ENCODE results near the gene LITAF. TPM values are rescaled to one million over a fixed set of nuclear protein-coding genes. Genes with fewer than 3 reads are reported as not detected.

LITAF gene
- total and polyA plus RNA-seq, 2 experiments from 2014 or later = 83.2 to 150 TPM

GRCh38 chr16:11533588-11533987, 53.1 kb downstream of the LITAF start:
- in situ Hi-C loops (cut with MboI) = no loop called here
- 80 to 89% methylated on average over 4 to 5 of the region's 5 CpGs for WGBS, 2 experiments (ENCODE audit: low coverage in 1 of 2, low lambda C conversion rate in 2 of 2, missing lambda C conversion rate in 2 of 2)
- Histone ChIP-seq H3K4me1 (ENCODE audit: insufficient read depth) (no peaks in the 10 kb centered on the region), H3K9ac (no peak overlapping the region), H3K27ac (no peak overlapping the region), H3K4me2 (ENCODE audit: unreplicated experiment) (no peak overlapping the region), H3K79me2 (ENCODE audit: insufficient read depth) (no peaks in the 10 kb centered on the region), H3K27me3 (replicated peaks; ENCODE audit: insufficient read depth) (no peaks in the 10 kb centered on the region), H3K9me3 (ENCODE audit: low read depth) (no peaks in the 10 kb centered on the region), H3K36me3 (ENCODE audit: low read depth) (no peaks in the 10 kb centered on the region), H3F3A (ENCODE audit: insufficient read depth) (no peaks in the 10 kb centered on the region), H4K20me1 (ENCODE audit: insufficient read depth) (no peaks in the 10 kb centered on the region), H2AFZ (no peak overlapping the region), H3K4me3 (no peak overlapping the region), H3K9me2 (ENCODE audit: insufficient read depth) (no peaks in the 10 kb centered on the region)
- no peak for DNase-seq
- TF ChIP-seq EZH2phosphoT487 (IDR thresholded peaks at IDR 0.05; ENCODE audit: insufficient read depth, low read depth) (no peak), EZH2 (IDR thresholded peaks at IDR 0.05; ENCODE audit: insufficient read depth, poor library complexity, severe bottlenecking) (no peak)

GRCh38 chr16:11530171-11530940, 56.4 kb downstream of the LITAF start:
- Histone ChIP-seq H3K9me3 (ENCODE audit: low read depth) (no peaks in the 10 kb centered on the region), H3K9ac (no peak overlapping the region), H3K9me2 (ENCODE audit: insufficient read depth) (no peaks in the 10 kb centered on the region), H3K4me1 (ENCODE audit: insufficient read depth) (no peaks in the 10 kb centered on the region), H3K36me3 (ENCODE audit: low read depth) (no peaks in the 10 kb centered on the region), H3K79me2 (ENCODE audit: insufficient read depth) (no peaks in the 10 kb centered on the region), H2AFZ (no peak overlapping the region), H3K27me3 (replicated peaks; ENCODE audit: insufficient read depth) (peaks cover 12% of the 10 kb centered on the region; the same call in 1 of the 2 replicates), H3K27ac (no peak overlapping the region), H3K4me2 (ENCODE audit: unreplicated experiment) (no peak overlapping the region), H4K20me1 (ENCODE audit: insufficient read depth) (no peaks in the 10 kb centered on the region), H3F3A (ENCODE audit: insufficient read depth) (no peaks in the 10 kb centered on the region), H3K4me3 (no peak overlapping the region)
- in situ Hi-C loops (cut with MboI) = no loop called here
- 81 to 85% methylated on average over 8 of the region's 8 CpGs for WGBS, 2 experiments (ENCODE audit: low coverage in 1 of 2, low lambda C conversion rate in 2 of 2, missing lambda C conversion rate in 2 of 2)
- peak; percentile 21 for DNase-seq
- TF ChIP-seq EZH2phosphoT487 (IDR thresholded peaks at IDR 0.05; ENCODE audit: insufficient read depth, low read depth) (no peak), EZH2 (IDR thresholded peaks at IDR 0.05; ENCODE audit: insufficient read depth, poor library complexity, severe bottlenecking) (no peak)

- Histone ChIP-seq H3K27ac (no peak overlapping the region), H3K9me3 (ENCODE audit: low read depth) (no peaks in the 10 kb centered on the region), H3K4me3 (no peak overlapping the region), H3K36me3 (ENCODE audit: low read depth) (no peaks in the 10 kb centered on the region), H2AFZ (no peak overlapping the region), H3F3A (ENCODE audit: insufficient read depth) (no peaks in the 10 kb centered on the region), H3K4me1 (ENCODE audit: insufficient read depth) (no peaks in the 10 kb centered on the region), H3K4me2 (ENCODE audit: unreplicated experiment) (no peak overlapping the region), H3K79me2 (ENCODE audit: insufficient read depth) (no peaks in the 10 kb centered on the region), H3K9ac (no peak overlapping the region), H3K27me3 (replicated peaks; ENCODE audit: insufficient read depth) (peaks cover 12% of the 10 kb centered on the region; the same call in 1 of the 2 replicates), H4K20me1 (ENCODE audit: insufficient read depth) (no peaks in the 10 kb centered on the region), H3K9me2 (ENCODE audit: insufficient read depth) (no peaks in the 10 kb centered on the region)
- DNase-seq = no peak
- WGBS, 2 experiments (ENCODE audit: low coverage in 1 of 2, low lambda C conversion rate in 2 of 2, missing lambda C conversion rate in 2 of 2) = 81% methylated on average over 4 of the region's 4 CpGs
- no peak for TF ChIP-seq EZH2phosphoT487 (IDR thresholded peaks at IDR 0.05; ENCODE audit: insufficient read depth, low read depth)
- TF ChIP-seq EZH2 (IDR thresholded peaks at IDR 0.05; ENCODE audit: insufficient read depth, poor library complexity, severe bottlenecking) = no peak
- in situ Hi-C loops (cut with MboI) = loop anchor here (10.0 kb wide), 1 partner anchor 116 kb away; no protein-coding TSS in a partner anchor
Observed at GRCh38 chr16:11529285-11529684, 57.4 kb downstream of the LITAF start.

GRCh38 chr16:11528053-11528452, 58.7 kb downstream of the LITAF start:
- no peaks in the 10 kb centered on the region for H3F3A ChIP-seq (ENCODE audit: insufficient read depth)
- H3K4me3 ChIP-seq = no peak overlapping the region
- H3K4me2 ChIP-seq (ENCODE audit: unreplicated experiment) = no peak overlapping the region
- H3K79me2 ChIP-seq (ENCODE audit: insufficient read depth) = no peaks in the 10 kb centered on the region
- no peak overlapping the region for H3K27ac ChIP-seq
- H4K20me1 ChIP-seq (ENCODE audit: insufficient read depth) = no peaks in the 10 kb centered on the region
- H3K9me3 ChIP-seq (ENCODE audit: low read depth) = no peaks in the 10 kb centered on the region
- no peak for DNase-seq
- WGBS, 2 experiments (ENCODE audit: low coverage in 1 of 2, low lambda C conversion rate in 2 of 2, missing lambda C conversion rate in 2 of 2) = 86 to 92% methylated on average over 11 of the region's 11 CpGs
- TF ChIP-seq EZH2 (IDR thresholded peaks at IDR 0.05; ENCODE audit: insufficient read depth, poor library complexity, severe bottlenecking) = no peak
- TF ChIP-seq EZH2phosphoT487 (IDR thresholded peaks at IDR 0.05; ENCODE audit: insufficient read depth, low read depth) = no peak
- peaks cover 12% of the 10 kb centered on the region; the same call in 1 of the 2 replicates for H3K27me3 ChIP-seq (replicated peaks; ENCODE audit: insufficient read depth)
- H2AFZ ChIP-seq = no peak overlapping the region
- in situ Hi-C loops (cut with MboI) = loop anchor here (10.0 kb wide), 1 partner anchor 117 kb away; no protein-coding TSS in a partner anchor
- H3K9me2 ChIP-seq (ENCODE audit: insufficient read depth) = no peaks in the 10 kb centered on the region
- no peaks in the 10 kb centered on the region for H3K36me3 ChIP-seq (ENCODE audit: low read depth)
- no peaks in the 10 kb centered on the region for H3K4me1 ChIP-seq (ENCODE audit: insufficient read depth)
- H3K9ac ChIP-seq = no peak overlapping the region
